ENCODE measurements around the gene FGFRL1.

DNA sequence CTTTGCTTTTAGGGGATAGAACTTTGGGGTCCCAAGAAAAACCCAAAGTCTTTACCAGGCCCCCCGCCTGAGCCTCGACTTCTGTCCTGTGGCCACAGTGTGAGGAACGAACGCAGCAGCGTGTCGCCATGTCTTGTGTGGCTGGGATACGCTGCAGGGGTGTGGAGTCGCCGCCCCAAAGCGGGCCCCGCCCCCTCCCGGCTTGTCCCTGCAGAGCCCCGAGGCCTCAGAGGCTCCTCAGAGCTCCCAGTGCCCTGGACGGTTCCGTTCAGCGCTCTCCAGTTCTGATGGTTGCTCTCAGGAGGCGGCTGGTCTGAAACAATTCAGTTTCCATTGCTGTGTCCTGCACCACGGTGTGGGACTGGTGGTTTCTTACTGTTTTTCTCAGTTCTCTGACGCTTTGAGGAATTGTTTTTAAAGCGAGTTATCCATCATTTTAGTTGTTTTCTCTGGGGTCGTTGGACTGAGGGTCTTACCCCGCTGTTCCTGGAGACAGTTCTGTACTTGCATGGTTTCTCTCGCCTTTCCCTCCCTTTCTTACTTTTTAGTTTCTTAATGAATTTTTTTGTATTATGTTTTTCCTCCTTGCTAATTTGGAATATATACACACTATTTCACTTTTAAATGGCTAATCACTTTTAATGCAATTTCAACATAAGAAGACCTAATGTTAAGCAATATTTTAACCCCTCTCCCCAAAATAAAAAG, 26.1 kb upstream of the FGFRL1 start:
- TF ChIP-seq POLR2A (IDR thresholded peaks at IDR 0.05): peak in 1 of 2 donors; percentile 54
- TF ChIP-seq, protein P1, sequence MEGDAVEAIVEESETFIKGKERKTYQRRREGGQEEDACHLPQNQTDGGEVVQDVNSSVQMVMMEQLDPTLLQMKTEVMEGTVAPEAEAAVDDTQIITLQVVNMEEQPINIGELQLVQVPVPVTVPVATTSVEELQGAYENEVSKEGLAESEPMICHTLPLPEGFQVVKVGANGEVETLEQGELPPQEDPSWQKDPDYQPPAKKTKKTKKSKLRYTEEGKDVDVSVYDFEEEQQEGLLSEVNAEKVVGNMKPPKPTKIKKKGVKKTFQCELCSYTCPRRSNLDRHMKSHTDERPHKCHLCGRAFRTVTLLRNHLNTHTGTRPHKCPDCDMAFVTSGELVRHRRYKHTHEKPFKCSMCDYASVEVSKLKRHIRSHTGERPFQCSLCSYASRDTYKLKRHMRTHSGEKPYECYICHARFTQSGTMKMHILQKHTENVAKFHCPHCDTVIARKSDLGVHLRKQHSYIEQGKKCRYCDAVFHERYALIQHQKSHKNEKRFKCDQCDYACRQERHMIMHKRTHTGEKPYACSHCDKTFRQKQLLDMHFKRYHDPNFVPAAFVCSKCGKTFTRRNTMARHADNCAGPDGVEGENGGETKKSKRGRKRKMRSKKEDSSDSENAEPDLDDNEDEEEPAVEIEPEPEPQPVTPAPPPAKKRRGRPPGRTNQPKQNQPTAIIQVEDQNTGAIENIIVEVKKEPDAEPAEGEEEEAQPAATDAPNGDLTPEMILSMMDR (IDR thresholded peaks at IDR 0.05): no peak
